Ectodermal cell (in vitro differentiated cells): ENCODE measurements around the gene OR6S1.
A peak's percentile ranks its signal among the peaks of the same experiment; 100 is the strongest.
"Not testable (repeated sequence)": the region's sequence is repeated elsewhere in the genome, so short reads cannot be mapped to it uniquely, and the experiment has no call there.

Source experiments
- H3K27ac ChIP-seq: 2 replicates; pipeline ENCODE4 v1.7.0; 2013; ENCODE audit warnings: mild to moderate bottlenecking, low read depth, low read length; ENCODE audit not compliant: insufficient read depth, poor library complexity, severe bottlenecking
- H3K27me3 ChIP-seq: 2 replicates; pipeline ENCODE4 v1.7.0; 2013; ENCODE audit warnings: mild to moderate bottlenecking, low read length; ENCODE audit not compliant: insufficient read depth, control insufficient read depth, poor library complexity, severe bottlenecking
- H3K36me3 ChIP-seq: one replicate; pipeline ENCODE4 v1.7.0; 2013; ENCODE audit warnings: low read length; ENCODE audit not compliant: control insufficient read depth, insufficient read depth
- H3K4me1 ChIP-seq: one replicate; pipeline ENCODE4 v1.7.0; 2013; ENCODE audit warnings: low read length; ENCODE audit not compliant: control insufficient read depth, insufficient read depth
- H3K4me3 ChIP-seq: 2 replicates; pipeline ENCODE4 v1.7.0; 2013; ENCODE audit warnings: low read depth, low read length, control low read depth; ENCODE audit not compliant: insufficient read depth
- H3K9me3 ChIP-seq: 2 replicates; pipeline ENCODE4 v1.7.0; 2013; ENCODE audit warnings: mild to moderate bottlenecking, low read length, moderate library complexity; ENCODE audit not compliant: control insufficient read depth
- WGBS, 2 experiments: methylation state at CpG; one replicate each; pipeline ENCODE4 v1.1.7; 2013; ENCODE audit warnings: missing lambda C conversion rate in 2 of 2; 5-methylcytosine and 5-hydroxymethylcytosine counted together

The OR6S1 gene

GRCh38 chr14:20630340-20631022 lies 11.0 kb downstream of the OR6S1 start:
- 2% methylated on average over 23 of the region's 23 CpGs for WGBS, 2 experiments

GRCh38 chr14:20628063-20628854 lies 13.2 kb downstream of the OR6S1 start:
- peaks cover 63% of the 10 kb centered on the region for H3K27me3 ChIP-seq

More at GRCh38 chr14:20630340-20631022, 11.0 kb downstream of the OR6S1 start:
- peak overlapping the region; percentile 47 for H3K4me3 ChIP-seq
- H3K27ac ChIP-seq: no peak overlapping the region
- H3K9me3 ChIP-seq: no peaks in the 10 kb centered on the region
- H3K36me3 ChIP-seq: no peaks in the 10 kb centered on the region
- H3K4me1 ChIP-seq: peaks cover 15% of the 10 kb centered on the region
- H3K27me3 ChIP-seq: peaks cover 80% of the 10 kb centered on the region

DNA sequence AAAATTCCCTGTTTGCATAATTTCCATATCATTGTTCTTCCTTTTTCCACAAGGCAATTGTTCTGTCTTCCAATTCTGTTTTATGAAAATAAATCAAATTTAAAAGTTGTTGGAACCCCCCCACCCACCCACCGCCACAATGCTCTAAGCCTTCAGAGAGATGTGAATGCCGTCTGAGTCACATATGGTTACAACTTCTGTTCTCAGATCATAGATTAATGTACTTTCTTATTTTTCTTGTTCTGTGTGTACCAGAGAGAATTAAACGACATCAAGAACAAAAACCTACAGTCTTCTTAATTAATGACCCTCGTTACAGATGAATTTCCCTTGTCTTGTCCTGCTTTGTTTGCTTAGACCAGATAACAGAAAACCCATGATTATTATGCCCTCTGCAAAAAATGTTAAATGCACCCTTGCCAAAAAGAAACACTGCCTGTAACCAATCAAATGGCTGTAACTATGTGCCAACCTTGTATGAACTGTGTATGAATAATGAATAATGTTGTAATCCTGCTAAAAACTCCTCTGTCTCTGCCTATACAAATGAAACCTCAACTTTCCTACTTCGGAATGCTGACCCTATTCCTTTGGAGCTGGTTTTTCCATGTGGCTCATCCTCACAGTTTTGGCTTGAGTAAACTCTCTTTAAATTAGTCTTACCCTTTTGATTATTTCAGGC lies 14.0 kb downstream of the OR6S1 start:
- WGBS, 2 experiments: 58 to 70% methylated on average over 3 to 4 of the region's 5 CpGs

More at GRCh38 chr14:20628063-20628854, 13.2 kb downstream of the OR6S1 start:
- Histone ChIP-seq H3K4me3 (peak overlapping the region; percentile 1), H3K27ac (no peak overlapping the region), H3K4me1 (peaks cover 14% of the 10 kb centered on the region), H3K36me3 (no peaks in the 10 kb centered on the region), H3K9me3 (no peaks in the 10 kb centered on the region)
- WGBS, 2 experiments: 44% methylated on average over 10 of the region's 10 CpGs

GRCh38 chr14:20626274-20626673 lies 15.2 kb downstream of the OR6S1 start:
- Histone ChIP-seq H3K27ac (no peak overlapping the region), H3K9me3 (no peaks in the 10 kb centered on the region), H3K4me3 (peak overlapping the region; percentile 48), H3K36me3 (no peaks in the 10 kb centered on the region), H3K27me3 (peaks cover 54% of the 10 kb centered on the region), H3K4me1 (peaks cover 12% of the 10 kb centered on the region)
- 56 to 60% methylated on average over 12 of the region's 12 CpGs for WGBS, 2 experiments

More for the DNA sequence above, 14.0 kb downstream of the OR6S1 start:
- Histone ChIP-seq H3K27ac (no peak overlapping the region), H3K27me3 (peaks cover 63% of the 10 kb centered on the region), H3K36me3 (no peaks in the 10 kb centered on the region), H3K4me1 (peaks cover 12% of the 10 kb centered on the region), H3K4me3 (no peak overlapping the region), H3K9me3 (no peaks in the 10 kb centered on the region)

GRCh38 chr14:20624495-20625070 lies 16.9 kb downstream of the OR6S1 start:
- 6 to 7% methylated on average over 22 of the region's 22 CpGs for WGBS, 2 experiments
- Histone ChIP-seq H3K4me3 (peak overlapping the region; percentile 48), H3K36me3 (no peaks in the 10 kb centered on the region), H3K4me1 (peaks cover 12% of the 10 kb centered on the region), H3K27me3 (peaks cover 45% of the 10 kb centered on the region), H3K27ac (no peak overlapping the region), H3K9me3 (no peaks in the 10 kb centered on the region)

- peaks cover 37% of the 10 kb centered on the region for H3K27me3 ChIP-seq
- 90 to 91% methylated on average over 15 of the region's 15 CpGs for WGBS, 2 experiments
- no peak overlapping the region for H3K27ac ChIP-seq
- H3K36me3 ChIP-seq: no peaks in the 10 kb centered on the region
- H3K9me3 ChIP-seq: no peaks in the 10 kb centered on the region
- peaks cover 12% of the 10 kb centered on the region for H3K4me1 ChIP-seq
- no peak overlapping the region for H3K4me3 ChIP-seq
Observed at GRCh38 chr14:20623798-20624197, 17.7 kb downstream of the OR6S1 start.

GRCh38 chr14:20622816-20623291 lies 18.6 kb downstream of the OR6S1 start:
- no peak overlapping the region for H3K27ac ChIP-seq
- WGBS, 2 experiments: 76 to 82% methylated on average over 29 of the region's 29 CpGs
- H3K4me3 ChIP-seq: no peak overlapping the region
- peaks cover 28% of the 10 kb centered on the region for H3K27me3 ChIP-seq
- no peaks in the 10 kb centered on the region for H3K9me3 ChIP-seq
- peaks cover 4% of the 10 kb centered on the region for H3K4me1 ChIP-seq
- no peaks in the 10 kb centered on the region for H3K36me3 ChIP-seq

DNA sequence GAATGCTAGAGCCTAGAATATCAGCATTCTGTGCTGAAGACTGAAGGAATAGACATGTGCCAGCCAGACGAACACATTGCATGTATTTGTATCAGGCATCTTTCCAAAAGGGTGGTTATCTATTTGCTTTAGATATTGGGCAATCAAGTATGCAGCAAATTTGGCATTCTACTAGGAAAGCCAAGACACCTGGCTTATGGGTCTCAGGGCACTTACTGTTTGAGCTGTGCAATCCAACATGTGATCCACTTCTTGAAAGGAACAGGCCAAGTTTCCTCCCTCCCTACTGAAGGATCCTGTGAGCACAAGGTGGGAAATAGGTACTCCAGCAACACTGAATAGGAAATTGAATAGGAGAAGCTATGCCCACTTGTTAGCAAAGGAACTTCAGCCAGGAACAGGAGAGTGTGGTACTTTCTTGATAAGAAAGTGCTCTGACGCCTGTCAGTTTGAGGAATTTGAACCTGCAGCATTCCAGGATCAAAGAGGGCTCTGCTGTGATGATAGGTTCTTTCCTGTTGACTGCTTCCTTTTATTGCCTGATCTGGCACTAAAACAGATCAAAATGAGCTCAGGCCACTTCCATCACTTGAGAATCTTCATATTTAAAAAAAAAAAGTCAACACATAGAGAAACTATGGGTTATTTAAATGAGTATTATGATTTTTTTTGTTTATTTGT lies 20.6 kb downstream of the OR6S1 start:
- Histone ChIP-seq H3K4me1 (no peaks in the 10 kb centered on the region), H3K36me3 (no peaks in the 10 kb centered on the region), H3K27ac (no peak overlapping the region), H3K27me3 (peaks cover 10% of the 10 kb centered on the region), H3K9me3 (no peaks in the 10 kb centered on the region), H3K4me3 (no peak overlapping the region)
- WGBS, 2 experiments: 91 to 92% methylated on average over 2 of the region's 2 CpGs

DNA sequence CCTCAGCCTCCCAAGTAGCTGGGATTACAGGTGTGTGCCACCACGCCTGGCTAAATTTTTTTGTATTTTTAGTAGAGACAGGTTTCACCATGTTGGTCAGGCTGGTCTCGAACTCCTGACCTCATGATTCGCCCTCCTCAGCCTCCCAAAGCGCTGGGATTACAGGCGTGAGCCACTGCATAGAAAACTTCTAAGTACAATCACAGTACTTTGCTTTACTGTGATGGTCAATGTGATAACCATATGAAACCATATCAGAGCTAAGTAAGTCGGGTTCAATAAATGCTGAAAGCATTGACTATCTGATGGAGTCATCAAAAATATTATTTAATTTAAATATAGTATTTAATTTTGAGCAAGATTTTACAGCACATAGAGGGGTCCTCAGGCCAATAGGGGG lies 21.8 kb downstream of the OR6S1 start:
- H3K4me3 ChIP-seq, H3K27me3 ChIP-seq, H3K4me1 ChIP-seq, H3K27ac ChIP-seq, H3K9me3 ChIP-seq, H3K36me3 ChIP-seq: not testable (repeated sequence)
- 87 to 91% methylated on average over 5 to 6 of the region's 6 CpGs for WGBS, 2 experiments
